Measurements from ENCODE around the gene DHX35.

DNA sequence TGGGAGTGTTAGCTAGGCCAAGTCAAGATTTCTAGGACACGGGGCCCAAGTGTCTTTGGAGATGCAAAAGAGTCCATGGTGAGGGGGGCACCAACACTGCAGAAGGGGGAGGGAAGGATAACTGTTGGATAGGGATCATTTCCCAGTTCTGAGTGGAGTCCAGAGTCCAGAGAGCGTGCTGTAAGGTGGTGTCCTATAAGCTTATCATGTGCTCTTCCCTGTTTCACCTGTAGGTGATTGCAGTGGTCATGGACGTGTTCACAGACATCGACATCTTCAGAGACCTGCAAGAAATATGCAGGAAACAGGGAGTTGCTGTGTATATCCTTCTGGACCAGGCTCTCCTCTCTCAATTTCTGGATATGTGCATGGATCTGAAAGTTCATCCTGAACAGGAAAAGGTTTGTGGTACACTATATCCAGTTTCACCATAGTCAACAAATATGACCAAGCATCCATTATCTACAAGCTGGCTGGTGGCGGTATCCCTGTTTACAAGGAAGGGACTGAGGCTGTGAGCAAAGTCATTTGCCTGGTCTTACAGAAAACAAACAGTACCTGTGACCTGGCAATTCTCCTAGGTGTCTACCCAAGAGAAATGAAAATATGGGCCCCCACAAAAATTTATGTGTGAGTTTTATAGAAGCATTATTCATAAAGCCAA is 20.3 kb upstream of the DHX35 start:
- TF ChIP-seq, protein P1, sequence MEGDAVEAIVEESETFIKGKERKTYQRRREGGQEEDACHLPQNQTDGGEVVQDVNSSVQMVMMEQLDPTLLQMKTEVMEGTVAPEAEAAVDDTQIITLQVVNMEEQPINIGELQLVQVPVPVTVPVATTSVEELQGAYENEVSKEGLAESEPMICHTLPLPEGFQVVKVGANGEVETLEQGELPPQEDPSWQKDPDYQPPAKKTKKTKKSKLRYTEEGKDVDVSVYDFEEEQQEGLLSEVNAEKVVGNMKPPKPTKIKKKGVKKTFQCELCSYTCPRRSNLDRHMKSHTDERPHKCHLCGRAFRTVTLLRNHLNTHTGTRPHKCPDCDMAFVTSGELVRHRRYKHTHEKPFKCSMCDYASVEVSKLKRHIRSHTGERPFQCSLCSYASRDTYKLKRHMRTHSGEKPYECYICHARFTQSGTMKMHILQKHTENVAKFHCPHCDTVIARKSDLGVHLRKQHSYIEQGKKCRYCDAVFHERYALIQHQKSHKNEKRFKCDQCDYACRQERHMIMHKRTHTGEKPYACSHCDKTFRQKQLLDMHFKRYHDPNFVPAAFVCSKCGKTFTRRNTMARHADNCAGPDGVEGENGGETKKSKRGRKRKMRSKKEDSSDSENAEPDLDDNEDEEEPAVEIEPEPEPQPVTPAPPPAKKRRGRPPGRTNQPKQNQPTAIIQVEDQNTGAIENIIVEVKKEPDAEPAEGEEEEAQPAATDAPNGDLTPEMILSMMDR (IDR thresholded peaks at IDR 0.05; ENCODE audit: low read depth, low read length) = peak; percentile 12
- TF ChIP-seq POLR2A (IDR thresholded peaks at IDR 0.05; ENCODE audit: extremely low read depth, insufficient read length) = no peak

All from NB4 (cell line).